HG02798 (cell line): ENCODE data around the gene ZNF276.

ENCODE experiments used
- ATAC-seq: cut with Tn5 transposase; IDR thresholded peaks from one replicate; pipeline ENCODE4 v1.9.1; 2021; ENCODE audit warnings: mild to moderate bottlenecking; ENCODE audit not compliant: unreplicated experiment, poor library complexity

ZNF276 gene

GRCh38 chr16:89711601-89712273 is 9.6 kb upstream of the ZNF276 start:
- ATAC-seq, result no peak

DNA sequence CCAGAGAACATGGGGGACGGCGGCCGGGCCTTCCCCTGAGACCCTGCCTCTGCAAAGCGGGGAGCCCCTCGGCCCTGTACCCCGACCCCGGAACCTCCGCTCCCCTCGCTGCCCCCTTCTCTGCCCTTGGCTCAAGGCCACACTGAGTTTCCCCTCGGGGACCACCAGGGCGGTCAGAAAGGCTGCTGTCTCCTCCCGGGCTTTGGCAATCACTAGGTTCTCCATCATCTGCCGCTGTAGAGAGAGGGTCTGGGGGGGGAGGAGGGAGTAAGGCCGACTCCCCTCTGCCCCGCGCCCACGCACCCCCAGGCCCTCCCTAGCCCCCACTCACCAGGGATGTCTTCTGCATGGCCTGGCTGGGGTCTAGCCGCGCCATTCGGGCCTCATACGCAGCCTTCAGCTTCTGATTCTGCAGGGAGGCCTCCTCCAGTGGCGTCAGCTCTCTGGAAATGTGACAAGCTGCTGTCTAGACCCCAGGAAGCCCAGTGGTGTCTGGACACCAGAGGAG is 9.0 kb upstream of the ZNF276 start:
- ATAC-seq, result no peak

GRCh38 chr16:89716493-89716892 is 4.8 kb upstream of the ZNF276 start:
- no peak for ATAC-seq

DNA sequence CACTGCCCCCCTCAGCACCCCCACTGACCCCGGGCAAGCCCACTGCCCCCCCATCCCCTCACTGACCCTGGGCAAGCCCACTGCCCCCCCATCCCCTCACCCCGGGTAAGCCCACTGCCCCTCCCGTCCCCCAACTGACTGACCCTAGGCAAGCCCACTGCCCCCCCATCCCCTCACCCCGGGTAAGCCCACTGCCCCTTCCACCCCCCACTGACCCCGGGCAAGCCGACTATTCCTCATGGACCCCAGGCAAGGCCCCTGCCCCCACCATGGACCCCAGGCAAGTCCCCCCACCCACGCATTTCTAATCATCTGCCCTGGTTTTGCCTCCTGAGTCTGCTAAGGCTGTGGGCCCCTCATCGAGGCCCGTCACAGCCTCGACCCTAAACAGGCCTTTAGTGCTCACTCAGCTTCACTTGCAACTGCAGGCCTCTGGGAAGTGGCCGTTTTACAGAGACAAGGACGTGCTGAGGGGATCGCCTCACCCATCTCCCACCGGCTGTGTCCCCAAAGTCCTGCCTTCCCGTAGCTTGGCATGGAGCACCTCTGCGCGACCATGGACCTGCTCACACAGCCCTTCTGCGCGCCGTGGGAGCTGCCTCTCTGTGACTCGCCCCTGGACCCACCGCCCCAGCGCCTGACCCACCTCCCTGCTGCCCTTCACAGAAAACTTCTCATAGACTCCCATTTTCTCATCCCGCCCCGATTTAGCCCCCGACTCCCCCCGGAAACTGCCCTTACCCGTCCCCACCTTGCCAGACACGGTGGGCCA is 4.2 kb upstream of the ZNF276 start:
- no peak for ATAC-seq

DNA sequence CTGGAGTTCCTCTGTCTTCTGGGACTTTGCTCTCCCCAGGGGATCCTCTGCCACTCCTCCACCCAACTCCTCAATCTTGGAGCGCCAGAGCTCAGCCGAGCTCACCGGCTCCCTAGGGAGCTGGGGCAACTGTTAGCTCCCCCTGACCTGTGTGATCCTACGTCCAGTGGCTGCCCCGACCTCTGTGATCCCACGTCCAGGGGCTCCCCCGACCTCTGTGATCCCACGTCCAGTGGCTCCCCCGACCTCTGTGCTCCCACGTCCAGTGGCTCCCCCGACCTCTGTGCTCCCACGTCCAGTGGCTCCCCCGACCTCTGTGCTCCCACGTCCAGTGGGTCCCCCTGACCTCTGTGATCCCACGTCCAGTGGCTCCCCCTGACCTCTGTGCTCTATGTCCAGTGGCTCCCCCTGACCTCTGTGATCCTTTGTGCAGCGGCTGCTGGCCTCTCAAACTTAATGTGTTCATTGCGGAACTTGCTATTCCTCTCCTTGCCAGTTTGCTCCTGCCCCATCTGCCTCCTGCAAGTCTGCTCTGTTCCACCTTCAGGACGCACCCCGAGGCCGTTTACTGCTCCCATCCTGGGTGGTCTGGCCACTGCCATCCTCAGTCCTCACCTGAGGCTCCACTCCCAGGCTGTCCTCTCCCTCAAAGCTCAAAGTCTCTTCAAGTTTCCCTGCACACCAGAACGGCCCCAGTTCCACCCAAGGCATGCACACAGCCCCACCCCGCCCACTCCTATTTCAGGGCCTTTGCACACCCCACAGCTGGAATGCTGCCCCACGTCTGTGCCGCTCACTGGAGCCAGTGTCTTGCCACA is 3.4 kb upstream of the ZNF276 start:
- ATAC-seq, result no peak

GRCh38 chr16:89720551-89720812 is 855 bp upstream of the ZNF276 start:
- peak; percentile 30 for ATAC-seq

DNA sequence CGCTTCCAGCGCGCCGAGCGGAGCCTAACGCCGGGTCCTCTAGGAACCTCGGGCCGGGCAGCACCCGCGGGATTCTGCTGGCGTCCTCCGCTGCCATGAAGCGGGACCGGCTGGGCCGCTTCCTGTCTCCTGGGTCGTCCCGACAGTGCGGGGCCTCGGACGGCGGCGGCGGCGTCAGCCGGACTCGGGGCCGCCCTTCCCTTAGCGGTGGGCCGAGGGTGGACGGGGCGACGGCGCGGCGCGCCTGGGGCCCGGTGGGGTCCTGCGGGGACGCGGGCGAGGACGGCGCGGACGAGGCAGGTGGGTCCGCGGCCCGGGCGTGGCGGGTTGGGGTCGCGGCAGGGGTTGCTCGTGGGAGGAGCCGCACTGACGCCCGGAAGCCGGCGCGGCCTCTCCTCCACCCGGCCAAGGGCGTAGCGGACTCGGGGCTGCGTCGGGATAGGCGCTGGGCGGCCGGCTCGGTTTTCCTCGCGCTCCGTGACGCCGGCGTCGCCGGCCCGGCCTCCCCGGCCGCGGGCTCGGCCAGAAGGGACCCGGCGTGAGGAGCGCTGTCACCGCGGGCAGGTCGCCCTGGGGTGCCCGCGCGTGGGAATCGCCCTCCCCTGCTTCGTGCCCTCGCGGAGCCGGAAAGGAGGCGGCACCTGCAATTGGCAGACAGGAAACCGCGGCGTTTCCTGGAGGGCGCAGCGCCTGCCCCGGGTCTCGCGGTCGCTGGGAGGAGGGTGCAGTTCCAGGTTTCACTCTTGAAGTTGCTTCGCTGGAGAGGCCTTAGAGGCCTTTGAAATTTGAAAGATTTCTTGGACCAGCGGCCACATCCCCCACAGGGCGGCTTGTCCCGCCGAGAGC is 432 bp downstream of the ZNF276 start:
- peak; percentile 29 for ATAC-seq

DNA sequence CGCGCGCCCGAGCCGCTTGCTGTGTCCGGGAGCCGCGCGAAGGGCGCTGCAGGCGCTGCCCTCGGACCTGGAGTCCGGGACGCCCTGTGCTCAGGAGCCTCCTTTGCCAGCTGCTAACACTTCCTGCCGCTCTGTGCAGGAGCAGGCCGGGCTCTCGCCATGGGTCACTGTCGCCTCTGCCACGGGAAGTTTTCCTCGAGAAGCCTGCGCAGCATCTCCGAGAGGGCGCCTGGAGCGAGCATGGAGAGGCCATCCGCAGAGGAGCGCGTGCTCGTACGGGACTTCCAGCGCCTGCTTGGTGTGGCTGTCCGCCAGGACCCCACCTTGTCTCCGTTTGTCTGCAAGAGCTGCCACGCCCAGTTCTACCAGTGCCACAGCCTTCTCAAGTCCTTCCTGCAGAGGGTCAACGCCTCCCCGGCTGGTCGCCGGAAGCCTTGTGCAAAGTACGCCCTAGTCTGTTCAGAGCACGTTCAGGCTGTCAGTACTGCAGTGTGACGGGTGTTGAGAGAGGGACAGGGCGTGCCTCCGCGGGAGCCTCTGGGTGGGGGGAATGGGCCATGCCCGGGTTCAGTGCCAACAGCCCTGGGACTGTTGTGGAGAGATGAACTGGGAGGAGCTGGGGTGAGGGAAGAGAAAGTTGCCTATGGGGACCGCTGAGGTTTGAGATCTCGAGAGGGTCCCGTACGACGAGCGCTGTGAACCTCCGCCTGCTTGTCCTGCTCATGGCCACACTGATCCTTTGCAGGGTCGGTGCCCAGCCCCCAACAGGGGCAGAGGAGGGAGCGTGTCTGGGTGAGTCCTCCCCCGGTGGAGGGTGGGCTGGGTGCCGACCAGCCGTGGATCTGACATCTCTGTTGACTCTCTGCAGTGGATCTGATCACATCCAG is 1.3 kb downstream of the ZNF276 start:
- ATAC-seq, result no peak

- ATAC-seq, result no peak
Observed at GRCh38 chr16:89723279-89724250, 2.2 kb downstream of the ZNF276 start.

DNA sequence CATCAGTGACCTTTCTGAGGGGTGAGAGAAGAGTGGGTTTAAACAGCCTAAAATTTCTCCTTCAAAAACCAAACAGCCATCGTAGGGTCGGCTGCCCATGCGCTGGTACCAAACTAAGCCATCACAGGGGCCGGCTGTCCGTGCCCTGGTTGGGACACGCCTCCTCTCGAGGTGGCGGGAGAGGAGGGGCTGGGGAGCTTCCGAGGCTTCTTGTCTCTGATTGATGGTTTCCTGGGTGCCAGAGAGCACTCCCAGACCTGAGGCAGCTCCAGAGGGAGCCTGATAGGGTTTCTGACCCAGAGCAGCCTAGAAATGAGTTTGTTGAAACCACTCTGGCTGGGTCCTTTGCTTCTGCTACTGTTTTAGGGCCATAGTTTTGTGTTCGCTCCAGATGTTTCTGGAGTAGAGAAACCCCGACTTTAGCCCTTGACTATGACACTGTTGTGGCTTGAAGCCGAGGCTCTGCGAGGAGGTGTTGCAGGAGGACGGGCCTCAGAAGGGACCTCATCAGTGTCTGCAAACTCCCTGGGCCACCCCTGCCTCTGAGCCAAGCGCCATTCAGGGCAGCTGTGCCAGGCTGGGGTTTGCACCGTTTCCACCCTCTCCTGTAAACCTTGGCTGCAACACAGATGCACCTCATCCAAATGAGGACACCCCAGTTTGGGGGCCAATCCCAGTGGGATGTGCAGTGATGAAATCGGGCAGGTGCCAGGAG is 6.2 kb downstream of the ZNF276 start:
- no peak for ATAC-seq

DNA sequence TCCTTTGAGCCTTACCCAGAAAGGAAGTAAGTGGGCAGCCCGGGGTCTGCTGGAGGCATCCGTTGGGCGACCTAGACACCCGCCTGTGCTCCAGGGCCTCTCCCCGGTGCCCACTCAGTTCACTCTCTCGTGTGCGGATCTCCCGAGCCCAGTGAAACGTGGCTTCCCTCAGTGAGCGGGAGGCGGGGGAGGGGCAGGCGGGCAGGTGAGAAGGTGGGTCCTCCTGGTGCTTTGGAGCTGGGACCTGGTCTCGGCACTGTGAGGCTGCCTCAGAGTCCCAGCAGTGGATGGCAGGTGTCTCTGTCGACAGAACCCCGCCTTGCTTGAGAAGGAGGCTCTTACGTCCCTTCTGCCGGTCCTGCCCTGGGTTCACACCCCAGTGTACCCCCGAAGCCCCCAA is 8.0 kb downstream of the ZNF276 start:
- no peak for ATAC-seq

DNA sequence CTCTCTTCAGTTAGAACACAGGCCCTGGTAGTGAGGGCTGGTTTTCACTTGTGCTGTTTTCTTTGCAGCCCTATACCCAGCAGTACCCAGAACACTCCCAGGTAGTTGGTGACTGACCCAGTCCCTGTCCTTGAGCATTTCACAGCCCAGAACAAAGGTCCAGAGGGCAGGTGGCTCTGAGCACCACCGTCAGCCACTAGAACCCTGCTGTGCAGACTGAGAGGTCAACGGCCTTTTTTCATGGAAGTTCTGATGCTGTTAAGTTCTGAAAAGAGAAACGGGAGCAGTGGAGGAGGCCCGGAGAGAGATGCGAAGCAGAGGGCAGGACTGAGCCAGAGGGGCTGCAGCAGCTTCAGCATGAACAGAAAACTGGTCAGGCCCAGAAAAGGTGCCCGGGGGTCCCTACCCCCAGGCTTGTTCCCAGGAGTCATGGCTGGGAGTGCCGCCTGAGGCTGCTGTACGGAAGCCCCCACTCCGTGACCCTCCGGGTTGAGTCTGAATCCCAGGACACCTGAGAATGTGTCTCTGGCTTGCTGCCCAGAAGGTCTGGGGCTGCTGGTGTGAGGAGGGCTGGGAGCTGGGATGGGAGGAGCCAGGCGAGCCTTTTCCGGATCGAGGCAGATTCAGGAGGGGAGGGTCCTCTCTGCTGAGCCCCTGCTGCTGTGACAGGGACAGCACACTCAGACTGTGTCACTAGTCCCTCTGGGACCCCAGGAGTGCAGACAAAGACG is 8.7 kb downstream of the ZNF276 start:
- ATAC-seq, result no peak

- ATAC-seq, result no peak
Observed at GRCh38 chr16:89730610-89731234, 9.4 kb downstream of the ZNF276 start.

GRCh38 chr16:89732142-89732917 is 11.0 kb downstream of the ZNF276 start:
- ATAC-seq, result no peak

DNA sequence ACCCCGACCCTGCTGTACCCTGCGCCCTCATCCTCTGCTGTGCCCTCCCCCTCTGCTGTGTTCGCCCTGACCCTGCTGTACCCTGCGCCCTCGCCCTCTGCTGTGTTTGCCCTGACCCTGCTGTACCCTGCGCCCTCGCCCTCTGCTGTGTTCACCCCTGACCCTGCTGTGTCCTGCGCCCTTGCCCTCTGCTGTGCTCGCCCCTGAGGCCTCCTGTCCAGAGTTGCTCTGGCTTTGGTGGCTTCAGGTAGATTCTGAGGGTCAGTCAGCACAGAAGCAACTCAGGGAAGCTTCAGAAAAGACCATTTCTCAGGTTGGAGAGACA is 11.5 kb downstream of the ZNF276 start:
- no peak for ATAC-seq

DNA sequence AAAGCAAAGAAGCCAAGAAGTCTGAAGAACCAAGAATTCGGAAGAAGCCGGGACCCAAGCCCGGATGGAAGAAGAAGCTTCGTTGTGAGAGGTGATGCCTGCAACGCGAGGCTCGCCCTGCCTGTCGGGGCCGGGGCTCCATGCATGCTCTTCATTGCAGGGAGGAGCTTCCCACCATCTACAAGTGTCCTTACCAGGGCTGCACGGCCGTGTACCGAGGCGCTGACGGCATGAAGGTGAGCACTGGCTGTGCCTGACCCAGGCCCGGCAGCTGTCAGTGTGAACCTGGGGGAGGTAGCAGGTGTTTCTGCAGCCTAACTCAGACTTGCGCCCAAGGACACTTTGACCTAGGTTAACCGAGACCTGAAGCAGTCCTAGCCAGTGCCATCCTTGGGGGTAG is 12.0 kb downstream of the ZNF276 start:
- no peak for ATAC-seq
